Effector memory CD4-positive, alpha-beta T cell (primary cell): Measurements from ENCODE around the gene ALDH9A1.

Source experiments
- DNase-seq, 3 donors: peaks; one replicate each; pipeline ENCODE4 v3.0.0-alpha.2; 2020
- H3K27ac ChIP-seq: 2 replicates; pipeline ENCODE4 v1.7.0; 2013; ENCODE audit warnings: mild to moderate bottlenecking, low read length, moderate library complexity; ENCODE audit not compliant: insufficient read depth, poor library complexity, severe bottlenecking
- H3K27me3 ChIP-seq: replicated peaks from 2 replicates; pipeline ENCODE4 v1.7.0; 2013; ENCODE audit warnings: mild to moderate bottlenecking, low read length; ENCODE audit not compliant: insufficient read depth, control insufficient read depth, poor library complexity, severe bottlenecking
- H3K36me3 ChIP-seq: 2 replicates; pipeline ENCODE4 v1.7.0; 2013; ENCODE audit warnings: mild to moderate bottlenecking, low read length, moderate library complexity; ENCODE audit not compliant: control insufficient read depth, insufficient read depth
- H3K4me1 ChIP-seq: 2 replicates; pipeline ENCODE4 v1.7.0; 2013; ENCODE audit warnings: low read length, mild to moderate bottlenecking; ENCODE audit not compliant: control insufficient read depth, insufficient read depth, poor library complexity, severe bottlenecking
- H3K4me3 ChIP-seq: 2 replicates; pipeline ENCODE4 v1.7.0; 2013; ENCODE audit warnings: low read length, low read depth, mild to moderate bottlenecking; ENCODE audit not compliant: insufficient read depth, poor library complexity, severe bottlenecking
- H3K9me3 ChIP-seq: 2 replicates; pipeline ENCODE4 v1.7.0; 2013; ENCODE audit warnings: mild to moderate bottlenecking, low read length, moderate library complexity; ENCODE audit not compliant: control insufficient read depth

Gene ALDH9A1

GRCh38 chr1:165635823-165636222 is 62.5 kb downstream of the ALDH9A1 start:
- Histone ChIP-seq H3K9me3 (no peaks in the 10 kb centered on the region), H3K4me1 (peaks cover 16% of the 10 kb centered on the region), H3K27me3 (no peaks in the 10 kb centered on the region), H3K4me3 (no peak overlapping the region), H3K27ac (no peak overlapping the region), H3K36me3 (peaks cover 9% of the 10 kb centered on the region)
- no peak for DNase-seq

- Histone ChIP-seq H3K4me3 (no peak overlapping the region), H3K4me1 (peaks cover 16% of the 10 kb centered on the region), H3K27me3 (no peaks in the 10 kb centered on the region), H3K9me3 (no peaks in the 10 kb centered on the region), H3K27ac (no peak overlapping the region), H3K36me3 (peaks cover 9% of the 10 kb centered on the region)
- no peak for DNase-seq
Measured at GRCh38 chr1:165635329-165635728, 63.0 kb downstream of the ALDH9A1 start.

- no peak overlapping the region for H3K4me3 ChIP-seq
- no peaks in the 10 kb centered on the region for H3K27me3 ChIP-seq
- peaks cover 9% of the 10 kb centered on the region for H3K36me3 ChIP-seq
- H3K27ac ChIP-seq, result no peak overlapping the region
- no peak for DNase-seq
- H3K9me3 ChIP-seq, result no peaks in the 10 kb centered on the region
- H3K4me1 ChIP-seq, result peaks cover 20% of the 10 kb centered on the region
Measured at GRCh38 chr1:165634154-165634921, 64.0 kb downstream of the ALDH9A1 start.

GRCh38 chr1:165633614-165634013 is 64.7 kb downstream of the ALDH9A1 start:
- Histone ChIP-seq H3K9me3 (no peaks in the 10 kb centered on the region), H3K36me3 (peaks cover 9% of the 10 kb centered on the region), H3K4me3 (no peak overlapping the region), H3K27me3 (no peaks in the 10 kb centered on the region), H3K4me1 (peaks cover 20% of the 10 kb centered on the region), H3K27ac (no peak overlapping the region)
- no peak for DNase-seq

- Histone ChIP-seq H3K4me1 (peaks cover 20% of the 10 kb centered on the region), H3K4me3 (peak overlapping the region; percentile 70), H3K27me3 (no peaks in the 10 kb centered on the region), H3K27ac (no peak overlapping the region), H3K9me3 (no peaks in the 10 kb centered on the region), H3K36me3 (peaks cover 9% of the 10 kb centered on the region)
- DNase-seq, result no peak
Measured at GRCh38 chr1:165632491-165632890, 65.9 kb downstream of the ALDH9A1 start.

- DNase-seq, result no peak
- no peak overlapping the region for H3K27ac ChIP-seq
- peaks cover 20% of the 10 kb centered on the region for H3K4me1 ChIP-seq
Measured at GRCh38 chr1:165632152-165632469, 66.3 kb downstream of the ALDH9A1 start.

GRCh38 chr1:165631342-165632151 is 66.8 kb downstream of the ALDH9A1 start:
- Histone ChIP-seq H3K4me3 (peak overlapping the region; percentile 70), H3K27ac (peak overlapping the region; percentile 84), H3K4me1 (peaks cover 20% of the 10 kb centered on the region), H3K27me3 (no peaks in the 10 kb centered on the region), H3K36me3 (peaks cover 9% of the 10 kb centered on the region), H3K9me3 (no peaks in the 10 kb centered on the region)
- DNase-seq, result peak in 2 of 3 donors; percentile 9 to 17

More at GRCh38 chr1:165632152-165632469, 66.3 kb downstream of the ALDH9A1 start:
- H3K36me3 ChIP-seq, result peaks cover 9% of the 10 kb centered on the region
- H3K4me3 ChIP-seq, result peak overlapping the region; percentile 70
- H3K9me3 ChIP-seq, result no peaks in the 10 kb centered on the region
- H3K27me3 ChIP-seq, result no peaks in the 10 kb centered on the region

- H3K27me3 ChIP-seq, result no peaks in the 10 kb centered on the region
- peak within 1 kb of the TSS; percentile 70 for H3K4me3 ChIP-seq
- H3K36me3 ChIP-seq, result peaks cover 6% of the 10 kb centered on the region
- H3K27ac ChIP-seq, result peak within 1 kb of the TSS; percentile 84
- H3K4me1 ChIP-seq, result peaks cover 20% of the 10 kb centered on the region
- DNase-seq, result peak; percentile 81 to 87 (median 84)
- no peaks in the 10 kb centered on the region for H3K9me3 ChIP-seq
Measured at GRCh38 chr1:165630629-165631341, 67.6 kb downstream of the ALDH9A1 start, which contains the start of gene MGST3. Gene MGST3, plus strand, starts transcription at chr1:165631234. Its CDS starts 18,614 bp downstream, at chr1:165649848.

- Histone ChIP-seq H3K4me3 (peak overlapping the region; percentile 70), H3K9me3 (no peaks in the 10 kb centered on the region), H3K27me3 (no peaks in the 10 kb centered on the region), H3K27ac (peak overlapping the region; percentile 84), H3K36me3 (peaks cover under 1% of the 10 kb centered on the region), H3K4me1 (peaks cover 20% of the 10 kb centered on the region)
- no peak for DNase-seq
Measured at GRCh38 chr1:165629848-165630628, 68.3 kb downstream of the ALDH9A1 start.
